Testis (tissue), 3 donors: ENCODE data around the gene TCF21. TPM values are rescaled to one million over a fixed set of nuclear protein-coding genes. Genes with fewer than 3 reads are reported as not detected.
A peak's percentile ranks its signal among the peaks of the same experiment; 100 is the strongest.

Source experiments
- DNase-seq: peaks from one replicate; pipeline ENCODE4 v3.0.0-alpha.2; 2019
- H3K27ac ChIP-seq, 2 donors: fragments of 200-600 bp; sonication (generic); one replicate each; pipeline ENCODE4 v1.5.1; 2019
- H3K27me3 ChIP-seq: fragments of 200-600 bp; sonication (generic); one replicate; pipeline ENCODE4 v1.5.1; 2019
- H3K36me3 ChIP-seq: fragments of 200-600 bp; sonication (generic); one replicate; pipeline ENCODE4 v1.5.1; 2017; ENCODE audit warnings: low read depth; ENCODE audit errors: missing control alignments
- H3K4me1 ChIP-seq: fragments of 200-600 bp; sonication (generic); one replicate; pipeline ENCODE4 v1.5.1; 2019
- H3K4me3 ChIP-seq, 2 donors: fragments of 200-600 bp; sonication (generic); one replicate each; pipeline ENCODE4 v1.5.1; 2017 to 2019
- H3K9me3 ChIP-seq: fragments of 200-600 bp; sonication (generic); one replicate; pipeline ENCODE4 v1.5.1; 2017
- POLR2A ChIP-seq: fragments of 450-650 bp; IDR thresholded peaks from one replicate; pipeline ENCODE4 v1.6.1; 2017; ENCODE audit warnings: antibody characterized with exemption, mild to moderate bottlenecking, moderate library complexity
- WGBS, 2 donors: methylation state at CpG; one replicate each; pipeline ENCODE4 v1.1.5; 2018; 5-methylcytosine and 5-hydroxymethylcytosine counted together
- intact Hi-C: fragments of 100-400 bp; cut with DNase I; formaldehyde crosslinking; loops from one replicate; pipeline ENCODE4 v1.15.1; 2023; ENCODE audit warnings: low total_unique reads
- polyA plus RNA-seq: library from polyadenylated mRNA; stranded (reverse); fragments of 350-450 nt; fragmentation: Illumina TruSeq; extraction: RNeasy Lipid Tissue Mini Kit (QIAGEN cat#74804); gene quantifications from one replicate; pipeline ENCODE4 v1.2.3, GENCODE V29; 2014; ENCODE audit warnings: low read depth, low replicate concordance; ENCODE audit not compliant: insufficient read depth
- total RNA-seq, 2 donors: library from RNA; depleted of rRNA; stranded (reverse); fragments of >200 nt; gene quantifications; one replicate each; pipeline ENCODE4 v1.2.3, GENCODE V29; 2016
- TF ChIP-seq, protein P1 (sequence below), 3 experiments: fragments of 450-650 bp in 2 of 3; fragments of 200-600 bp in 1 of 3; sonication (generic) in 1 of 3; IDR thresholded peaks; one replicate each; pipeline ENCODE4 v1.5.1; 2016 to 2019; ENCODE audit warnings: antibody characterized with exemption in 3 of 3, mild to moderate bottlenecking in 2 of 3, moderate library complexity in 1 of 3

The TCF21 gene
- total and polyA plus RNA-seq, 3 donors from 2014 or later: 2.8 to 4.8 (median 3.7) TPM

DNA sequence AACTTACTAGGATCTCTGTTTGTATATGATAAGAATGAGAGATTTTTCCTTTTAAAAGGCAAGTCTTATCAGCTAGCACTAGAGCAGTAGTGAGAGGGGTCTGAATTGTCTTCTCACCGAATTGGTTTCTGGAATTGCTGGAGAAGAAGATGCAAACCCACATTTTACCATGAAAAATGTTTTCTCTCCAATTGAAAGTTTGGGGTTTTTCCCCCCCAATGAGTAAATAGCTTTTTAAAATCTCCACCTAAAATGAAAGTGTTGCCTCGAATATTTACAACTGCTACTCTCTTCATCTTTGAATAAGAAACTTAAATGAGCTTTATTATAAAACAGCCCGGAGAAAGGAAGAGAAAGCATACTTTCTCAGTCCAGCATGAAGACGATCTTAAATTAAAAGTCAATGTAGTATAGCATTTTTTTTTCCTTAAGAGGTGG lies 1.8 kb downstream of the TCF21 start:
- no peaks in the 10 kb centered on the region for H3K27me3 ChIP-seq
- peak overlapping the region; percentile 91 to 93 for H3K27ac ChIP-seq
- H3K36me3 ChIP-seq: no peaks in the 10 kb centered on the region
- H3K4me1 ChIP-seq: peaks cover 12% of the 10 kb centered on the region
- DNase-seq: no peak
- H3K4me3 ChIP-seq: peak overlapping the region; percentile 57 to 78
- WGBS, 2 donors: 4% methylated on average over 4 of the region's 4 CpGs
- intact Hi-C loops: no loop called here
- no peaks in the 10 kb centered on the region for H3K9me3 ChIP-seq
- no peak for TF ChIP-seq POLR2A
- TF ChIP-seq, protein P1, sequence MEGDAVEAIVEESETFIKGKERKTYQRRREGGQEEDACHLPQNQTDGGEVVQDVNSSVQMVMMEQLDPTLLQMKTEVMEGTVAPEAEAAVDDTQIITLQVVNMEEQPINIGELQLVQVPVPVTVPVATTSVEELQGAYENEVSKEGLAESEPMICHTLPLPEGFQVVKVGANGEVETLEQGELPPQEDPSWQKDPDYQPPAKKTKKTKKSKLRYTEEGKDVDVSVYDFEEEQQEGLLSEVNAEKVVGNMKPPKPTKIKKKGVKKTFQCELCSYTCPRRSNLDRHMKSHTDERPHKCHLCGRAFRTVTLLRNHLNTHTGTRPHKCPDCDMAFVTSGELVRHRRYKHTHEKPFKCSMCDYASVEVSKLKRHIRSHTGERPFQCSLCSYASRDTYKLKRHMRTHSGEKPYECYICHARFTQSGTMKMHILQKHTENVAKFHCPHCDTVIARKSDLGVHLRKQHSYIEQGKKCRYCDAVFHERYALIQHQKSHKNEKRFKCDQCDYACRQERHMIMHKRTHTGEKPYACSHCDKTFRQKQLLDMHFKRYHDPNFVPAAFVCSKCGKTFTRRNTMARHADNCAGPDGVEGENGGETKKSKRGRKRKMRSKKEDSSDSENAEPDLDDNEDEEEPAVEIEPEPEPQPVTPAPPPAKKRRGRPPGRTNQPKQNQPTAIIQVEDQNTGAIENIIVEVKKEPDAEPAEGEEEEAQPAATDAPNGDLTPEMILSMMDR (IDR thresholded peaks at IDR 0.05): no peak

DNA sequence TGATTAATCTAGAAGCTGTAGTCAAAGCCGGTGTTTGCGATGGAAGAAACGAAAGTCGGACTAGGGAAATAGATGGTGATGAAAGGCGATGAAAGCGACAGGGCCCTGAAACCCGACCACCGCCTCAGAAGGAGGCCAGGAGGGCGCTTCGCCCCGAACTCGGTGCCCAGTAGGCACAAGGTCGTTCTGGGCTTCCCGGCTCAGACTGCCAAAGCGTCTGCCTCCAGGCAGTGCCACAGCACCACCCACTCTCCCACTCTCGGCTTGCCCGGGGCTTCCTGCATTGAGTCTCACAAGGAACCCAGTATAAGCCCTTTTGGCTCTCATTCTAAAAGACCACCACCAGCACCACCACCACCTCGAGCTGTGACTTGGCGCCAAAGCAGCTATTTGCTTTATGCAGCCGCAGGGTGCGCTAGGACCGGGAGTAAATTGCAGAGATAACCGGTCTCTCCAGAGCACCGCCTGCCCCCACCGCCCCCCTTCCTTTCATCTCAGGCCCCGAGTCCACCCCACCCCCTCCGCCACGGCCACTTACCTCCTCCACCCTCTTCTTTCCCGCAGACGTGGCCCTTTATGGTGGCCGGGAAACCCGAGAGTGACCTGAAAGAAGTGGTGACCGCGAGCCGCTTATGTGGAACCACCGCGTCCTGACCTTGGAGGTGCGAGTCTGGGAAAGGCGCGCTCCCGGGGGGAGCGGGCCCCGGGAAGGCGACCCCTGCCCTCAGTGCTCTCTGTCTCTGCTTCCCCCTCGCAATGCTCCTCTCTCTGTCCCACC lies 2.4 kb downstream of the TCF21 start:
- H3K4me3 ChIP-seq: peak overlapping the region; percentile 57 to 78
- no peaks in the 10 kb centered on the region for H3K9me3 ChIP-seq
- H3K27ac ChIP-seq: peak overlapping the region; percentile 91 to 93
- DNase-seq: peak; percentile 57
- TF ChIP-seq POLR2A: no peak
- TF ChIP-seq, protein P1 (IDR thresholded peaks at IDR 0.05): no peak
- peaks cover 15% of the 10 kb centered on the region for H3K4me1 ChIP-seq
- intact Hi-C loops: no loop called here
- 0 to 2% methylated on average over 36 to 45 of the region's 45 CpGs for WGBS, 2 donors
- no peaks in the 10 kb centered on the region for H3K36me3 ChIP-seq
- H3K27me3 ChIP-seq: no peaks in the 10 kb centered on the region

DNA sequence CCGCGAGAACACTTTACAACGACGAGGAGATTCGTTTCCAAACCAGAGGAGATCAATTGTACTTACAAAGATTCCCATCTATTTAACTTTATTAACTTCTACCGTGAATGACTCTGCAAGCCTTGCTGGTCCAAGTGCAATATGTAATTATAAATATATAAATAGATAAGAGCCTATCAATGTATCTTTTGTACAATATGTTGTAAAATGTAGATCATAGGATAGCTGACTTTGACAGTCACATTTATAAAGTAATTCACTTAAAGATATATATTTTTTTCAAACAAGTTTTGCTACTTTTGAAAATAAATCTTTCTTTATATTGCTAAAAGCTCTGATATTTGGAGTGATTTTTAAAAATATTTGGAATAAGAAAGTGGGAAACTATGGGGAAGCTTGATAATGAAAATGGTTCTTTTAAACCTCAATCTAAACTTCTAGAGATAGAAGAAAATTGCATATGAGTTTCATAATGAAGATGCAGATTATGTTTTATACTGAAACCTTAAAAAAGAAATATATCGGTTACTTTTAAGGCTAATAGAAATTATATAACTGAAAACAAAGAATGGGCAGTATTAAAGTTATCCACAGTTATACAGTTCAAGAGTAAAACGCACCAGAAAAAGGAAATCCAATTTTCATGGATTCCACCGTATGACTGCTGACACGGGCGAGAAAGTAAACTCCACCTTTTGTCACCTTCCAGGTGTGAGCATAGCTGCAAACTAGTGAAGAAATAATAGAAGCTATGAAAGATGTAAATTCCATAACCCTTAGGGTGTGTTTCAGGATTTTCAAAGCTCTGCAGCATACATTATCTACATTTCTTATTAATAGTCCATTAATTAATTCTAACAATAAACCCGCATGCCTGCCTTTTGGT lies 3.3 kb downstream of the TCF21 start:
- H3K4me3 ChIP-seq: peak overlapping the region; percentile 57 to 78
- H3K36me3 ChIP-seq: no peaks in the 10 kb centered on the region
- H3K4me1 ChIP-seq: peaks cover 15% of the 10 kb centered on the region
- H3K27ac ChIP-seq: peak overlapping the region; percentile 91 to 93
- H3K27me3 ChIP-seq: no peaks in the 10 kb centered on the region
- DNase-seq: no peak
- intact Hi-C loops: no loop called here
- WGBS, 2 donors: 10 to 19% methylated on average over 12 of the region's 12 CpGs
- TF ChIP-seq, protein P1 (IDR thresholded peaks at IDR 0.05): no peak
- TF ChIP-seq POLR2A: no peak
- H3K9me3 ChIP-seq: no peaks in the 10 kb centered on the region

DNA sequence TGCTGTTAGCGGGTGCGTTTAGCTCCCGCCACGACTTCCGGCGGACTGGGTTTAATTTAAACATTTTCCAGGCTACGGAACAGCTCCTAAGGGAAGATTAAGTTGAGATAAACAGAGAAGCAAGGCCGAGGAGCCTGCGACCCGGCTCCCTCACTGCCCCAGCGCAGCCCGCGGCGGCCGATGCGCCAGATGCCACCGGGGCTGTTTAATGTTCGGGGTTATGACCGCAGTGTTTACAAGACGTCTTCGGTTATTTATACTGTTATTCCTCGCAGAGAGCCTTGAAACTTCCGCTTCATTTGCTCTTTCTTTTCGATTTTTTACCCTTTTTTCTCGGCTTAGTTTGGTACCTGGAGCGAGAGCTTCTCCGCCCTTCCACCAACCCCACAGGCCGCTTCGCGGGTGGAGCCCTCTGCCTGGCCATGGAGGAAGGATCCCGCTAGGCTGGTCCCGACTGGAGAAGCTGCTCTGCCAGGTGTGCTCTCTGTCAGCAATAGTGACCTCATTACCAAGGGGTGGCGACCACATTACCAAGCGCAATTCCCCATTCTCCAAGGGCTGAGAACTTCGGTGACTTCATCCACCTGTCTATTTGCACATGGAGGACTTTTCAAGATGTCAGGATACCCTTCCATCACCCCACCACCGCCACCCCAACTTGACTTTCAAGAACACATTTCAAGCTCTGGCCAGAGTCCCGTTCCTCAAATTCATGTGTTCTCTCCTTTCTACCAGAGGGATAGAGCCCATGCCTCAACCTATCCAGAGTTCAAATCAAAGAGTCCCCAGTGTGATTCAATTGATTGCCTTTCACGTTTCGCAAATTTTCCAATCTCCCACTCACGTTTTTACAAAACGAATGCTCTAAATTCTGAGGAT lies 4.1 kb downstream of the TCF21 start:
- H3K36me3 ChIP-seq: no peaks in the 10 kb centered on the region
- intact Hi-C loops: no loop called here
- H3K4me3 ChIP-seq: peak overlapping the region; percentile 0 to 27
- no peaks in the 10 kb centered on the region for H3K9me3 ChIP-seq
- 14 to 26% methylated on average over 34 to 41 of the region's 41 CpGs for WGBS, 2 donors
- TF ChIP-seq, protein P1 (IDR thresholded peaks at IDR 0.05): no peak
- no peak for TF ChIP-seq POLR2A
- H3K4me1 ChIP-seq: peaks cover 15% of the 10 kb centered on the region
- H3K27ac ChIP-seq: peak overlapping the region; percentile 23 to 91
- no peaks in the 10 kb centered on the region for H3K27me3 ChIP-seq
- no peak for DNase-seq
